ENCODE results near the gene MACROD1. TPM values are rescaled to one million over a fixed set of nuclear protein-coding genes. Genes with fewer than 3 reads are reported as not detected.

MACROD1 gene
- total RNA-seq, 1 donor from 2014 or later = 29.6 TPM

DNA sequence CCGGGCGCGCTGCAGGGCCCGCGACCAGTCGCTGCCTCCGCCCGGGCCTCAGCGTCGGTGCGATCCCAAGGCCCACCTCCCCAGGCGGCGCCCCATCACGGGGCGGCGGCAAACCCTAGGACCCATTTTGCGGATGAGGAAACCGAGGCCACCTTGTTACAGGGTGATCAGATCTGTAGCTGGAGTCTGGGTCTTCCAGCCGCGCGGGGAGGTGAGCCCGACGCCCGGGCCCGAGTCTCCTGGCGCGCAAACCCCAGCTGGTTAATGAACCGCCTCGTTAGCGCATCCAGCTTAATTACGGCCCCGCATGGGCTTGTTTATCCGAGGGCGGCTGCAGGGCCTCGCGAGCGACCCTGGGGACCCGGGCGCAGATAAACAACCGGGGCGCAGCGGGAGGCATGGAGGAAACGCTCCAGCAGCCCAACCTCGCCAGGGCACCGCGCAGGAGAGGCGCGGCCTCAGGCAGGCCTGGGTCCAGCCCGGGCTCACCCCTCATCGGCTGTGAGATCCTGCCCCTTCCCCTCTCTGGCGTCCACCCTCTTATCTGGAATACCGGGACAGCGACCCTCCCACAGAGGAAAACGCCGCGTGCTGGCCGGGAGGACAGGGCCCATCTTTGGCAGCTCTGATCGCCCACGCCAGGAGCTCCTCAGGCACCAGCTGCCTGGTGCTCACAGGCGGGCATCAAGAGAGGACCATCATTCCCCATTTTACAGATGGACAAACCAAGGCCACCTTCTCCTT is 165.0 kb downstream of the MACROD1 start:
- peaks cover 18% of the 10 kb centered on the region for H3K4me1 Mint-ChIP-seq (ENCODE audit: unreplicated experiment)
- H3K27me3 Mint-ChIP-seq (ENCODE audit: unreplicated experiment) = no peaks in the 10 kb centered on the region
- peaks cover 4% of the 10 kb centered on the region for H3K36me3 Mint-ChIP-seq (ENCODE audit: unreplicated experiment)
- no peak overlapping the region for H3K4me3 Mint-ChIP-seq (ENCODE audit: unreplicated experiment)
- TF ChIP-seq CTCF (IDR thresholded peaks at IDR 0.05) = no peak
- no peaks in the 10 kb centered on the region for H3K9me3 Mint-ChIP-seq (ENCODE audit: unreplicated experiment)
- H3K27ac Mint-ChIP-seq (ENCODE audit: unreplicated experiment) = no peak overlapping the region
- no peak for DNase-seq (ENCODE audit: extremely low spot score, unreplicated experiment)

DNA sequence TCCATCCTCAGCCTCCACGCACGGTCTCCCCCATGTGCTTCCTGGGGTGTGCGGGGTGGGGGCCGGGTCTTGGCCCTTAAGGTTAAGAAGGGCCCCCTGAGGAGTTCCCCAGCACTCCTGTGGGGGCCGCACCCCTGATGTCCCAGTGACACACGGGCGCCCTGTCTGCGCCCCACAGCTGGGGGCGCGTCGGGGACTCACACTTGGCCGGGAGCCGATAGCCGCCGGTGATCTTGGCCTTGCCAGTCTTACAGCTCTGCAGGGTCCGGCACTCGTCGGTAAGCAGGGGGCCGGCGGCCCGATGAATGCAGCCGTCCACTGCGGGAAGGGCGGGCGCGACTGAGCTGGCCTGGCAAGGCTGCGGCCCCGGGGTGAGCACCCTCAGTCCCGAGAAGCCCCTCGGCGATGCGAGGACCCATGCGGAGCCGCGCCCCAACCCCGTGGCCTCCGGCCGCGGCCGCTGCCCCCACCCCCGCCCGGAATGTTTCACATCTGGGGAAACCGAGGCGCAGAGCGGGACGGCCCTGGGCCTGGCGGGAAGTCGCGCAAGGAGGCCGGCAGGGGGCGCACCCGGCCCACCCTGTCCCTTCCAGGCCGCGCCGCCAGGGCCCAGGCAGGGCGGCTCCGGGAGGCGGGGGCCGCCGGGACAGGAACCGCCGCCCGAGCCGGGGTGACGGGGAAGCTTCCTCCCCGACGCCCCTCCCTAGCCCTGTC is 165.7 kb downstream of the MACROD1 start:
- H3K36me3 Mint-ChIP-seq (ENCODE audit: unreplicated experiment) = peaks cover 4% of the 10 kb centered on the region
- H3K4me3 Mint-ChIP-seq (ENCODE audit: unreplicated experiment) = peak overlapping the region; percentile 32
- DNase-seq (ENCODE audit: extremely low spot score, unreplicated experiment) = peak; percentile 91
- no peak overlapping the region for H3K27ac Mint-ChIP-seq (ENCODE audit: unreplicated experiment)
- no peaks in the 10 kb centered on the region for H3K9me3 Mint-ChIP-seq (ENCODE audit: unreplicated experiment)
- TF ChIP-seq CTCF (IDR thresholded peaks at IDR 0.05) = peak; percentile 80
- H3K4me1 Mint-ChIP-seq (ENCODE audit: unreplicated experiment) = peaks cover 18% of the 10 kb centered on the region
- no peaks in the 10 kb centered on the region for H3K27me3 Mint-ChIP-seq (ENCODE audit: unreplicated experiment)

- H3K9me3 Mint-ChIP-seq (ENCODE audit: unreplicated experiment) = no peaks in the 10 kb centered on the region
- peaks cover 18% of the 10 kb centered on the region for H3K4me1 Mint-ChIP-seq (ENCODE audit: unreplicated experiment)
- no peak for DNase-seq (ENCODE audit: extremely low spot score, unreplicated experiment)
- H3K36me3 Mint-ChIP-seq (ENCODE audit: unreplicated experiment) = peaks cover 4% of the 10 kb centered on the region
- H3K27ac Mint-ChIP-seq (ENCODE audit: unreplicated experiment) = no peak overlapping the region
- TF ChIP-seq CTCF (IDR thresholded peaks at IDR 0.05) = no peak
- H3K4me3 Mint-ChIP-seq (ENCODE audit: unreplicated experiment) = no peak overlapping the region
- no peaks in the 10 kb centered on the region for H3K27me3 Mint-ChIP-seq (ENCODE audit: unreplicated experiment)
Observed at GRCh38 chr11:63999349-64000025, 166.4 kb downstream of the MACROD1 start.

DNA sequence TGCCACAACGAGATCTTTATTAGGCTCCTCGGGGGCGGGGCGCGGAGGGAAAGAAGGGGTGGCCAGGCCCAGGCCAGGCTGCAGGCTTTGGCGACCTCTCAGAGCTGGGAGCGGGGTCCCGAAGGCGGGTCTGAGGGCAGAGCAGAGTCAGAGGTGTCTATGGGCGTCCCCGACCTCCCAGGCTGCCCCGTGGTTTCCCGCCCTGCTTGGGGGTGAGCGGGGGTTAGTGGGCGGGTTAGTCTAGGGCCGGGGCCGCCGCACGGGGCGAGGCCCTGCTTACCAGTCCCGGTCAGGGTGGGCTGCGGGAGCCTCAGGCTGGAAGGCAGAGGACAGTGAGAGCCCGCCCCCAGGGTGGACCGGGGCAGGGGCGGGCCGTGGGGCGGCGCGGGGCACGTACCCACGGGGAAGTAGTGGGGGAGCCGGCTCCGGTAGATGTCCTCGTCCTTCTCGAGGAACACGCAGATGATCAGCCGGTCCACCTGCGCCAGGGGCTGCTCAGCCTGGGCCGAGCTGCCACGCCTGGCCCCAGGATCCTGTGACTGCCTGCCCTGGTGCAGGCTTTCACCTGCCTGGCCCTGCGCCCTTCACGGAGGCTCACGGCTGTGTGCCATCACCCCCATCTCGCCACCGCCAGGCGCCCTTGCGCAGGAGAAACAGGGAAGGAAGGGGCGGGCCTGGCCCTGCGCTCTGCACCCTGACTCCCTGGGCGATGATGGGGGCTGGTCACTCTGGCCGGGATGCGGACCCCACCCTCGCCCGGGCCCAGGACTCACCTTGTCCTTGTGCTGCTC is 167.2 kb downstream of the MACROD1 start:
- no peak overlapping the region for H3K27ac Mint-ChIP-seq (ENCODE audit: unreplicated experiment)
- TF ChIP-seq CTCF (IDR thresholded peaks at IDR 0.05) = no peak
- no peak overlapping the region for H3K4me3 Mint-ChIP-seq (ENCODE audit: unreplicated experiment)
- DNase-seq (ENCODE audit: extremely low spot score, unreplicated experiment) = no peak
- no peaks in the 10 kb centered on the region for H3K27me3 Mint-ChIP-seq (ENCODE audit: unreplicated experiment)
- H3K36me3 Mint-ChIP-seq (ENCODE audit: unreplicated experiment) = peaks cover 4% of the 10 kb centered on the region
- peaks cover 15% of the 10 kb centered on the region for H3K4me1 Mint-ChIP-seq (ENCODE audit: unreplicated experiment)
- H3K9me3 Mint-ChIP-seq (ENCODE audit: unreplicated experiment) = no peaks in the 10 kb centered on the region

Measured in osteocyte (in vitro differentiated cells).